ENCODE measurements around the gene CXCL6.

Gene CXCL6

DNA sequence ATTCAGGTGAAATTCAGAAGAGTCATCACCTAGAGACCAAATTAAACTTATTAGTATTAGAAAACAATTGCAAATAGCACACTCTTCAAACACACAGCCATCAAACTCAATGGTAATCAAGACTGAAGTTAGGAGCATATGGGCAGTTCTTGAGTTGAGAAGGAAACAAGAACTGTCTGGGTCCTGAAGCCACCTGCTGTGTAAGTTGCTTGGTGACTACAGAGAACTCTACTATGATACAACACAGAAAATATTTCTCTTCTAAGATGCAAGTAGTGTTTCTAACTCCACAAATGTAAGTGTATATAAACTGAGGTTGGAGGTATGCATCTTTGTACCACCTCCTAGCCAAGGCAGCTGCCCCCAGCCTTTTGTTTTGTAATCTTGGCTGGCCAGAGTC is 16.3 kb downstream of the CXCL6 start:
- CTCF ChIA-PET: no interaction called here
- POLR2A ChIA-PET: no interaction called here
- TF ChIP-seq, protein P1, sequence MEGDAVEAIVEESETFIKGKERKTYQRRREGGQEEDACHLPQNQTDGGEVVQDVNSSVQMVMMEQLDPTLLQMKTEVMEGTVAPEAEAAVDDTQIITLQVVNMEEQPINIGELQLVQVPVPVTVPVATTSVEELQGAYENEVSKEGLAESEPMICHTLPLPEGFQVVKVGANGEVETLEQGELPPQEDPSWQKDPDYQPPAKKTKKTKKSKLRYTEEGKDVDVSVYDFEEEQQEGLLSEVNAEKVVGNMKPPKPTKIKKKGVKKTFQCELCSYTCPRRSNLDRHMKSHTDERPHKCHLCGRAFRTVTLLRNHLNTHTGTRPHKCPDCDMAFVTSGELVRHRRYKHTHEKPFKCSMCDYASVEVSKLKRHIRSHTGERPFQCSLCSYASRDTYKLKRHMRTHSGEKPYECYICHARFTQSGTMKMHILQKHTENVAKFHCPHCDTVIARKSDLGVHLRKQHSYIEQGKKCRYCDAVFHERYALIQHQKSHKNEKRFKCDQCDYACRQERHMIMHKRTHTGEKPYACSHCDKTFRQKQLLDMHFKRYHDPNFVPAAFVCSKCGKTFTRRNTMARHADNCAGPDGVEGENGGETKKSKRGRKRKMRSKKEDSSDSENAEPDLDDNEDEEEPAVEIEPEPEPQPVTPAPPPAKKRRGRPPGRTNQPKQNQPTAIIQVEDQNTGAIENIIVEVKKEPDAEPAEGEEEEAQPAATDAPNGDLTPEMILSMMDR (IDR thresholded peaks at IDR 0.05; ENCODE audit: control extremely low read depth, extremely low read depth, low read depth, missing control alignments): no peak
- no peak for DNase-seq (ENCODE audit: extremely low spot score)

DNA sequence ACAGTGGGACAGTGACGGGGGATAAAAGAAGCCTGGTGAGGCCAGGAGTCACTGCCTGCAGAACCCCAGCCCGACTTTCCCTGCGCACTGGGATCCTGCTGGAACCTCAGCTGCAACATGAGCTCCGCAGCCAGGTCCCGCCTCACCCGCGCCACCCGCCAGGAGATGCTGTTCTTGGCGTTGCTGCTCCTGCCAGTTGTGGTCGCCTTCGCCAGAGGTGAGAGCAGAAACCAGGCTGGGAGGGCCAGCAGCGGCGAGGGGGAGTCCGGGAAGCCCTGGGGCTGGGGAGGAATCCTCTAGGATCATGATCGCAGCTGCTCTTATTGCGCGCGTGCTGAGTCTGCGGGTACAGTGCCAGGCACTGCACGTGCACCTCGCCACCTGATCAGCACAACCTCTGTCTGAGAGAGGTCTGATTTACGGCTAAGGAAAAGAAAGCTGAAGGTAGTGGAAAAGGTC is 16.8 kb downstream of the CXCL6 start, which contains the start of gene PF4V1:
PF4V1 (plus strand) TSS at position 51 of the 459 bp plus-strand sequence; CDS start at position 118, 67 bp downstream.
- TF ChIP-seq, protein P1 (IDR thresholded peaks at IDR 0.05; ENCODE audit: control extremely low read depth, extremely low read depth, low read depth, missing control alignments): no peak
- no peak for DNase-seq (ENCODE audit: extremely low spot score)
- POLR2A ChIA-PET: no interaction called here
- CTCF ChIA-PET: no interaction called here

DNA sequence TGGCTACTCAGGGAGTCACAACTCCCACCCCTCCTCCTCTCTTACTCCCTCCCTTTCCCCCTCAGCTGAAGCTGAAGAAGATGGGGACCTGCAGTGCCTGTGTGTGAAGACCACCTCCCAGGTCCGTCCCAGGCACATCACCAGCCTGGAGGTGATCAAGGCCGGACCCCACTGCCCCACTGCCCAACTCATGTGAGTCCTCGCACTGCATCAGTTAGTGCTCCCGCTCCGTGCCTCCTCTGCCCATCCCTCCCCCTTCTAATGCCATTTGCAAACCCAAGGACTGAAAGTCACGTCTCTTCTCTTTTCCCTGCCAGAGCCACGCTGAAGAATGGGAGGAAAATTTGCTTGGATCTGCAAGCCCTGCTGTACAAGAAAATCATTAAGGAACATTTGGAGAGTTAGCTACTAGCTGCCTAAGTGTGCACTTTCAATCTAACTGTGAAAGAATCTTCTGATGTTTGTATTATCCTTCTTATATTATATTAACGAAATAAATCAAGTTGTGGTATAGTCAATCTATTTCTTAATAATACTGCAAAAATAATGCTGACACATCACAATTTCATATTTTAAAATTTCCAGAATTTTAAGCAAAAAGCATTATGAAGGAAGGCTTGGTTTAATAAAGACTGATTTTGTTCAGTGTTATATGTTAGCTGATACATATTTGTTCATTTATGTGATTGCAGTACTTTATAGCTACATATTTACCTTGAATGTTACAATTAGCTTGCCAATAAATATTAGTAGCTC is 17.4 kb downstream of the CXCL6 start:
- ChIA-PET CTCF (no interaction called here), POLR2A (no interaction called here)
- TF ChIP-seq, protein P1 (IDR thresholded peaks at IDR 0.05; ENCODE audit: control extremely low read depth, extremely low read depth, low read depth, missing control alignments): no peak
- DNase-seq (ENCODE audit: extremely low spot score): no peak

DNA sequence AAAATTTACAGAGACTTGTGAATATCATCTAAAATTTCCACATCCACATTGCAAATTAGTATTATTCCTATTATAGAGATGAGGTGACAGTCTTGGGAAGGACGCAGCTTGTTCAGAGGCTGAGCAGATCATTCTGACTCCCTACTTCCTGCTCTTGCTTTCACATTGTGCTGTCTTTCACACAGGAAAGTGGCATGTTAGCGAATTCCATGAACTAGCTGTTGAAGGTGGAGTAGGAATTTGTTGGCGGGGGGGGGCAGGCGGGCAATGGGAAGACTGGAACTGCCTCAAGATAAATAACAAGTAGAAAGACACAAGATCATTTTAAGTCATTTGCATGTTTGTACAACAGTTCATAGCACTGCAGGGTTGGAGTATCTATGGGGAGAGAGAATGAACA is 18.9 kb downstream of the CXCL6 start:
- TF ChIP-seq, protein P1 (IDR thresholded peaks at IDR 0.05; ENCODE audit: control extremely low read depth, extremely low read depth, low read depth, missing control alignments): no peak
- CTCF ChIA-PET: interaction anchor here (1.0 kb wide), 1 partner anchor 12 kb away, joined by 3 read pairs; no protein-coding TSS in a partner anchor
- no peak for DNase-seq (ENCODE audit: extremely low spot score)
- POLR2A ChIA-PET: no interaction called here

DNA sequence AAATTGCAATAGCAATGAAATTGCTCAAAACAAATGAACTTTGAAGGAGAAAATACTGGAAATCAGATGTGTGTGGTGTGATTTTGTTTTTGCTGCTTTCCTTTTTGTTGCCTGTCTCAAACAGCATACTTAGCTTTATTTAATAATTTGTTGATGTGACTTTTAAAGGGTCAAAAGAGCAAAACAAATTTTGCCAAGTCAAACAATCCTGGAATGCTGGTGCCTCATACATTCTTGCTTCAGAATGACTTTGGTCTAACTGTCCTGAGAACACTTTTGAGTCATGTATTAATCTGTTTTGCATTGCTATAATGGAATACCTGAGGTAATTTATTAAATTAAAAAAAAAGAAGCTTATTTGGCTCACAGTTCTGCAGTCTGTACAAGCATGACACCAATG is 20.0 kb downstream of the CXCL6 start:
- DNase-seq (ENCODE audit: extremely low spot score): no peak
- TF ChIP-seq, protein P1 (IDR thresholded peaks at IDR 0.05; ENCODE audit: control extremely low read depth, extremely low read depth, low read depth, missing control alignments): no peak
- ChIA-PET CTCF (no interaction called here), POLR2A (no interaction called here)

DNA sequence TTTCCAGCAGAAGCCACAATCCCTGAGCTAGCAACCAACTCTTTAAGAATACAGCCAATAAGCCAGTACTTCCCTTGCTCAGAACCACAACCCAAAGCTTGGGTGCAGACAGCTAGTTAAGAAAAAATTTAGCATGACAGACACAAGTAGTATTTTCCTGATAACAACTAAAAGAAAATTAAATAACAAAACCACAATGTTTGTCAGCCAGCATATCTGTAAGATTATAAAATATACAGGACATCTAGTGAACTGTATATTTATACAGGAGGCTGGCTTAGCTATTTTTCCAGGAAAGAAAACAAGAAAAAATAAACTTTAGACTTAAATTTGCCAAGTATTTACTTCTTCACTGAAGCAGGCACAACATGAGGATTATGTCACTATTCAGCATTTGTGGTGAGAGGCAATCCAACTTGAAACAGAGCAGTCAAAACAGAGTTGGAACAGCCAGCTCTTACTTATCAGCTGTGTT is 23.2 kb downstream of the CXCL6 start:
- DNase-seq (ENCODE audit: extremely low spot score): no peak
- ChIA-PET POLR2A (no interaction called here), CTCF (interaction anchor here (1.1 to 1.8 kb wide), 7 partner anchors 8 to 198 kb away, joined by 3 to 5 read pairs (median 3); no protein-coding TSS in a partner anchor)
- TF ChIP-seq, protein P1 (IDR thresholded peaks at IDR 0.05; ENCODE audit: control extremely low read depth, extremely low read depth, low read depth, missing control alignments): no peak

All from GM10248 (cell line).